ENCODE data around the gene F12. TPM values are rescaled to one million over a fixed set of nuclear protein-coding genes. Genes with fewer than 3 reads are reported as not detected.

Gene F12
- total and polyA plus RNA-seq, 2 of the 8 experiments (the other 6 are each of a cell fraction or from before 2014, with no cell fraction given): 6.5 to 7.8 TPM

DNA sequence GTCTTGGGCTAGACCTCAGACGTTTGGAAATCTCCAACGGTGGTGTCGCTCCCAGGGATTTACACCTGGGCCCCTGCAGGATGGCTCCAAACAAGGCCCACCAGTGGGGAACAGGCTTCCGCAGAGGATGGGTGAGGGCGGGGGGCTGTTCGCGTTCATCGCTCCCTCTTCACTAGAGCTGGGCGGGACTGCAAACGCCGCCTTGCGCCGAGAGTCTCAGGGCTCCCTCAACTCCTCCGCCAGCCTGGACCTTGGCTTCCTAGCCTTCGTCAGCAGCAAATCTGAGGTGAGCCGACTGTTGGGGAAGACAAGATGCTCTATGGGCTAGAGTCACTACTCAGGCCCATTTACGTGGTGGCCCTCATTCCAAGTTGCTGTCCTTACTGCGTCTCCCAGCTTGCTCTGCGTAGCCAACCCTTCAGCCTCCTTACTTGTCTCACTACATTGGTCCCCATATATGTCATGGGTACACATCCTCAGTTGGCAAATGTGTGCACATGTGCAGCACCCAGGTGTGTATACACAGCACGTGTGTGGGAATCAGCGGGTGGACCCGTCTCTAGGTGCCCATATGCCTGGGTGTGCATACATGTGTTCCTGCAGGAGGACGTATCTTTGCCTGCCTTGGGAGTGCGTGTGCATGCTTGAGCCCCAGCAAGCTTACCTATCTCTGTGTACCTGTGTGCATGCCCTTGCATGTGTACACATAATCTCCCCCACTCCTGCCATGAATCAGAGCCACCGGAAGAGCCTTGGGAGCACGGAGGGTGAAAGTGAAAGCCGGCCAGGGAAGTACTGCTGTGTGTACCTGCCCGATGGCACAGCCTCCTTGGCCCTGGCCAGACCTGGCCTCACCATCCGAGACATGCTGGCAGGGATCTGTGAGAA lies 41.1 kb downstream of the F12 start:
- Histone ChIP-seq H2BK15ac (ENCODE audit: low read length) (peak overlapping the region; percentile 97; the same call in 1 of the 2 replicates), H3K27ac (ENCODE audit: low read depth, low read length) (no peak overlapping the region), H2BK20ac (ENCODE audit: low read length) (no peak overlapping the region), H3K4ac (replicated peaks; ENCODE audit: insufficient read length, low read depth, low read length) (peak overlapping the region; percentile 50), H4K5ac (ENCODE audit: insufficient read length, low read depth, low read length) (no peak overlapping the region), H3K36me3 (ENCODE audit: control insufficient read depth in 2 of 4, insufficient read depth in 4 of 4, low read length in 3 of 4) (no peaks in the 10 kb centered on the region), H3K23me2 (ENCODE audit: low read depth, low read length) (peaks cover 22% of the 10 kb centered on the region; the same call in 1 of the 2 replicates), H3K56ac (replicated peaks; ENCODE audit: insufficient read length, low read depth, low read length) (no peak overlapping the region), H3K4me1 (replicated peaks in 1 of 4; ENCODE audit: control insufficient read depth in 3 of 4, insufficient read depth in 4 of 4, low read length in 3 of 4) (peaks cover 8 to 32% (median 31%) of the 10 kb centered on the region in 4 experiments), H3K9ac (replicated peaks in 1 of 4; ENCODE audit: extremely low read depth in 1 of 4, low read depth in 3 of 4, low read length in 3 of 4) (no peak overlapping the region), H4K20me1 (replicated peaks in 1 of 2; ENCODE audit: control insufficient read depth in 1 of 2, insufficient read depth in 2 of 2, low read length in 2 of 2) (peaks cover 0 to 8% of the 10 kb centered on the region in 2 experiments), H2AK5ac (ENCODE audit: low read depth, low read length) (peak overlapping the region; percentile 95), H3K27me3 (replicated peaks in 1 of 4; ENCODE audit: control insufficient read depth in 3 of 4, extremely low read depth in 1 of 4, insufficient read depth in 3 of 4, low read length in 3 of 4) (peaks cover 1 to 17% (median 13%) of the 10 kb centered on the region in 4 experiments; a peak in 5 of 7 replicates), H2BK120ac (replicated peaks; ENCODE audit: low read depth, low read length) (no peak overlapping the region), H3K14ac (ENCODE audit: insufficient read length) (no peak overlapping the region), H2BK12ac (ENCODE audit: low read depth, low read length) (peak overlapping the region; percentile 35; the same call in 1 of the 2 replicates), H3K18ac (ENCODE audit: extremely low read depth, low read length) (peak overlapping the region; percentile 97; the same call in 1 of the 2 replicates), H2AFZ (ENCODE audit: low read length) (no peak overlapping the region), H4K8ac (ENCODE audit: extremely low read depth, insufficient read depth, low read length) (no peak overlapping the region), H3K4me2 (ENCODE audit: insufficient read depth in 1 of 2, low read depth in 2 of 2, low read length in 2 of 2) (peak overlapping the region; percentile 80 to 86), H3K4me3 (ENCODE audit: extremely low read depth in 1 of 4, insufficient read depth in 2 of 4, low read depth in 3 of 4, low read length in 4 of 4) (peak overlapping the region; percentile 44 to 65 (median 55); a peak in 6 of 8 replicates), H3K79me2 (ENCODE audit: control insufficient read depth in 1 of 2, insufficient read depth in 2 of 2, low read length in 2 of 2) (no peaks in the 10 kb centered on the region), H3K23ac (ENCODE audit: insufficient read length) (no peak overlapping the region), H3K9me3 (ENCODE audit: insufficient read depth in 2 of 2, low read depth in 1 of 2, low read length in 1 of 2) (no peaks in the 10 kb centered on the region), H2BK5ac (ENCODE audit: low read depth, low read length) (no peak overlapping the region), H3K79me1 (ENCODE audit: low read depth, low read length) (peaks cover 7% of the 10 kb centered on the region; the same call in 1 of the 2 replicates), H4K91ac (replicated peaks; ENCODE audit: insufficient read length, low read length) (peak overlapping the region; percentile 23)
- ChIA-PET CTCF (ENCODE audit: partially characterized antibody) (interaction anchor here (0.6 to 16.9 kb wide), 20 partner anchors 7 to 261 kb away, joined by 3 to 363 read pairs (median 11); partner anchors contain the start of genes GRK6, LMAN2, MXD3 and PFN3), POLR2A (ENCODE audit: partially characterized antibody) (interaction anchor here (0.7 to 5.9 kb wide), 11 partner anchors 10 to 236 kb away, joined by 3 to 66 read pairs (median 5); partner anchors contain the start of genes LMAN2, NSD1 and PRR7)
- 84% methylated on average over 29 of the region's 29 CpGs; no CpG with 5 or more reads in 1 of the 2 experiments for WGBS, 2 experiments (ENCODE audit: extremely low coverage in 1 of 2, insufficient coverage in 1 of 2, insufficient read length in 1 of 2, insufficient replicate concordance in 2 of 2, low coverage in 1 of 2, low lambda C conversion rate in 2 of 2, missing lambda C conversion rate in 1 of 2)
- FAIRE-seq: no peak
- no peak for DNase-seq (ENCODE audit: low read depth in 1 of 2, low spot score in 2 of 2)
- TF ChIP-seq SRF (IDR thresholded peaks at IDR 0.05; ENCODE audit: low read depth, low read length) (no peak), CHD2 (IDR thresholded peaks at IDR 0.05; ENCODE audit: low read length) (no peak), NANOG (IDR thresholded peaks at IDR 0.05; ENCODE audit: insufficient read depth, low read depth, low read length, poor library complexity, severe bottlenecking) (no peak), POLR2A (IDR thresholded peaks at IDR 0.05; ENCODE audit: control extremely low read depth in 1 of 2, low read depth in 2 of 2, low read length in 2 of 2) (no peak), BRCA1 (IDR thresholded peaks at IDR 0.05; ENCODE audit: low read depth, low read length) (no peak), HDAC6 (IDR thresholded peaks at IDR 0.05; ENCODE audit: low read depth, low read length) (no peak), SIX5 (IDR thresholded peaks at IDR 0.05; ENCODE audit: low read depth, low read length) (no peak), RXRA (IDR thresholded peaks at IDR 0.05; ENCODE audit: insufficient read depth, low read depth, low read length) (no peak), TAF7 (optimal IDR thresholded peaks at IDR 0.05; ENCODE audit: borderline replicate concordance, low read depth, low read length) (no peak), PHF8 (conservative IDR thresholded peaks at IDR 0.05; ENCODE audit: low read depth, low read length) (no peak)
- TF ChIP-seq, protein P1, sequence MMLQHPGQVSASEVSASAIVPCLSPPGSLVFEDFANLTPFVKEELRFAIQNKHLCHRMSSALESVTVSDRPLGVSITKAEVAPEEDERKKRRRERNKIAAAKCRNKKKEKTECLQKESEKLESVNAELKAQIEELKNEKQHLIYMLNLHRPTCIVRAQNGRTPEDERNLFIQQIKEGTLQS (IDR thresholded peaks at IDR 0.05; ENCODE audit: insufficient read depth, low read depth, low read length): no peak
